Fibroblast of mammary gland (primary cell): Measurements from ENCODE around the gene IBTK.
"Not testable (repeated sequence)": the region's sequence is repeated elsewhere in the genome, so short reads cannot be mapped to it uniquely, and the experiment has no call there.

ENCODE experiments used
- DNase-seq: peaks from one replicate; pipeline ENCODE4 v3.0.0-alpha.2; 2010; ENCODE audit warnings: low read depth
- H3K4me3 ChIP-seq: 2 replicates; pipeline ENCODE4 v1.5.1; 2011; ENCODE audit warnings: low read depth, mild to moderate bottlenecking, low read length, moderate library complexity; ENCODE audit not compliant: control insufficient read depth
- CTCF ChIP-seq: conservative IDR thresholded peaks from 2 replicates; pipeline ENCODE4 v1.5.1; 2011; ENCODE audit warnings: low read depth, low read length, inconsistent platforms; ENCODE audit not compliant: control insufficient read depth, insufficient read depth

IBTK gene

GRCh38 chr6:82247505-82248272 lies at the start of gene IBTK:
IBTK (minus strand) TSS chr6:82247744; CDS start chr6:82240486, 7,258 bp downstream.
- H3K4me3 ChIP-seq: peak within 1 kb of the TSS; percentile 88
- peak; percentile 94 for DNase-seq
- no peak for TF ChIP-seq CTCF

GRCh38 chr6:82283771-82284410 lies 36.3 kb upstream of the IBTK start:
- TF ChIP-seq CTCF: no peak
- DNase-seq: no peak
- no peak overlapping the region for H3K4me3 ChIP-seq

GRCh38 chr6:82281550-82281949 lies 34.0 kb upstream of the IBTK start:
- H3K4me3 ChIP-seq, DNase-seq: not testable (repeated sequence)

GRCh38 chr6:82277686-82278085 lies 30.1 kb upstream of the IBTK start:
- H3K4me3 ChIP-seq: no peak overlapping the region
- TF ChIP-seq CTCF: no peak
- DNase-seq: no peak

GRCh38 chr6:82275686-82276085 lies 28.1 kb upstream of the IBTK start:
- H3K4me3 ChIP-seq: no peak overlapping the region
- TF ChIP-seq CTCF: no peak
- no peak for DNase-seq

GRCh38 chr6:82273295-82273694 lies 25.8 kb upstream of the IBTK start:
- no peak for TF ChIP-seq CTCF
- no peak overlapping the region for H3K4me3 ChIP-seq
- no peak for DNase-seq

GRCh38 chr6:82270881-82271635 lies 23.5 kb upstream of the IBTK start:
- TF ChIP-seq CTCF: peak; percentile 64
- DNase-seq: peak; percentile 65
- H3K4me3 ChIP-seq: no peak overlapping the region
